K562 (cell line): ENCODE data around the gene TSKS. TPM values are rescaled to one million over a fixed set of nuclear protein-coding genes. Genes with fewer than 3 reads are reported as not detected.

Experiments used
- ATAC-seq: fragments of 200-7000 bp; cut with Tn5 transposase; 3 replicates; pipeline ENCODE4 v1.9.1; 2020; ENCODE audit warnings: moderate library complexity
- BruUV-seq: library from RNA; stranded (reverse); fragments of 400-500 nt; replicated peaks from 2 replicates; lab custom pipeline; 2021; lab: Mats Ljungman, UMichigan
- CTCF ChIA-PET: fragments of 300-600 bp; formaldehyde crosslinking; extraction: SDS; loops from one replicate; lab custom pipeline; 2021; ENCODE audit warnings: low intra/inter-chr PET ratio; lab: Yijun Ruan, JAX
- POLR2A ChIA-PET: fragments of 300-600, 350-650 bp; sonication (Branson Sonifier 250); formaldehyde crosslinking; extraction: SDS; loops from one replicate; lab custom pipeline; 2021; ENCODE audit warnings: antibody characterized with exemption, inconsistent platforms; lab: Yijun Ruan, JAX
- DNase-seq, 4 experiments: peaks; one replicate each; pipeline versions ENCODE4 v3.0.0 to v3.0.0-alpha.2; 2011 to 2018; ENCODE audit warnings: low spot score in 3 of 4, mixed read lengths in 3 of 4; ENCODE audit errors: extremely low read depth in 1 of 4
- FAIRE-seq: peaks from 2 replicates; lab custom pipeline; 2011; peaks lifted over from hg19 to GRCh38; lab: Jason Lieb, UNC
- H2AFZ ChIP-seq: 2 replicates; pipeline ENCODE4 v1.6.0; 2011; ENCODE audit warnings: low read depth, low read length, control low read depth, inconsistent platforms
- H3K27ac ChIP-seq: fragments of 200-600 bp; 3 replicates; pipeline ENCODE4 v1.8.0; 2011; ENCODE audit warnings: low read depth, mild to moderate bottlenecking, control low read depth, inconsistent platforms, low read length, moderate library complexity, mixed read lengths; ENCODE audit errors: extremely low read depth
- H3K27me3 ChIP-seq, 2 experiments: fragments of 300-600 bp in 1 of 2; 2 replicates in 1 of 2; 3 replicates in 1 of 2; pipeline versions ENCODE4 v1.6.0 to v1.8.0; 2011; ENCODE audit warnings: inconsistent platforms in 2 of 2, low read length in 2 of 2, mild to moderate bottlenecking in 1 of 2, mixed read lengths in 1 of 2, moderate library complexity in 1 of 2; ENCODE audit not compliant: control insufficient read depth in 2 of 2, insufficient read depth in 2 of 2
- H3K36me3 ChIP-seq: fragments of 300-600 bp; 3 replicates; pipeline ENCODE4 v1.8.0; 2011; ENCODE audit warnings: mild to moderate bottlenecking, low read length, inconsistent platforms; ENCODE audit not compliant: control insufficient read depth, insufficient read depth
- H3K4me1 ChIP-seq, 2 experiments: fragments of 200-600 bp in 1 of 2; replicated peaks in 1 of 2; 2 replicates in 1 of 2; 3 replicates in 1 of 2; pipeline versions ENCODE4 v1.5.1 to v1.8.0; 2011; ENCODE audit warnings: inconsistent platforms in 2 of 2, low read length in 2 of 2, mild to moderate bottlenecking in 1 of 2, mixed read lengths in 1 of 2, moderate library complexity in 1 of 2; ENCODE audit not compliant: control insufficient read depth in 2 of 2, insufficient read depth in 2 of 2
- H3K4me2 ChIP-seq: 2 replicates; pipeline ENCODE4 v1.6.1; 2011; ENCODE audit warnings: low read length, control low read depth, inconsistent platforms, mixed read lengths; ENCODE audit not compliant: insufficient read depth
- H3K4me3 ChIP-seq: fragments of 200-600 bp; sonication (generic), shearing (Covaris generic); 2 replicates; pipeline ENCODE4 v1.5.1; 2016; ENCODE audit warnings: control low read depth, inconsistent platforms
- H3K79me2 ChIP-seq: fragments of 200-600 bp; 3 replicates; pipeline ENCODE4 v1.8.0; 2011; ENCODE audit warnings: low read length, inconsistent platforms; ENCODE audit not compliant: control insufficient read depth, insufficient read depth
- H3K9ac ChIP-seq, 2 experiments: 2 replicates each; pipeline versions ENCODE4 v1.6.0 to v1.6.1; 2011; ENCODE audit warnings: low read depth in 2 of 2, low read length in 2 of 2, control low read depth in 1 of 2, inconsistent platforms in 1 of 2, mild to moderate bottlenecking in 1 of 2, mixed read lengths in 1 of 2; ENCODE audit not compliant: insufficient read depth in 1 of 2
- H3K9me1 ChIP-seq: one replicate; pipeline ENCODE4 v1.6.0; 2011; ENCODE audit warnings: inconsistent platforms, mild to moderate bottlenecking, low read length, moderate library complexity; ENCODE audit not compliant: control insufficient read depth, insufficient read depth
- H3K9me3 ChIP-seq: replicated peaks from 2 replicates; pipeline ENCODE4 v1.5.1; 2011; ENCODE audit warnings: low read depth, low read length, inconsistent platforms; ENCODE audit not compliant: control insufficient read depth, insufficient read depth
- H4K20me1 ChIP-seq: replicated peaks from 2 replicates; pipeline ENCODE4 v1.6.1; 2011; ENCODE audit warnings: low read length, inconsistent platforms, mixed read lengths; ENCODE audit not compliant: control insufficient read depth, insufficient read depth
- ASH1L ChIP-seq: fragments of 450-650 bp; IDR thresholded peaks from 2 replicates; pipeline ENCODE4 v1.6.1; 2018; ENCODE audit warnings: borderline replicate concordance, mild to moderate bottlenecking, low read depth; ENCODE audit not compliant: partially characterized antibody
- BRF1 ChIP-seq: IDR thresholded peaks from 3 replicates; pipeline ENCODE4 v1.6.1; 2011; ENCODE audit warnings: borderline replicate concordance, mild to moderate bottlenecking; ENCODE audit not compliant: insufficient read length; ENCODE audit errors: extremely low read depth
- CBX1 ChIP-seq: sonication (generic); IDR thresholded peaks from 2 replicates; pipeline ENCODE4 v1.6.1; 2016; ENCODE audit warnings: antibody characterized with exemption, low read depth, mild to moderate bottlenecking
- JUND ChIP-seq, 2 experiments: IDR thresholded peaks; 2 replicates in 1 of 2; 3 replicates in 1 of 2; pipeline ENCODE4 v1.6.1; 2011; ENCODE audit warnings: borderline replicate concordance in 2 of 2, low read depth in 2 of 2, low read length in 2 of 2, improper control_type of control experiment in 1 of 2, missing biosample characterization in 1 of 2, missing genetic modification characterization in 1 of 2, missing genetic modification reagents in 1 of 2
- SP1 ChIP-seq: sonication (generic); formaldehyde crosslinking; IDR thresholded peaks from 2 replicates; pipeline ENCODE4 v1.8.1; 2022; ENCODE audit warnings: mild to moderate bottlenecking, missing genetic modification reagents
- TCF15 ChIP-seq: fragments of 250-450 bp; sonication (Bioruptor Pico); IDR thresholded peaks from 2 replicates; pipeline ENCODE4 v1.8.0; 2022; ENCODE audit warnings: moderate library complexity, mild to moderate bottlenecking, inconsistent platforms
- THAP12 ChIP-seq: fragments of 250-450 bp; sonication (Bioruptor Pico); IDR thresholded peaks from 2 replicates; pipeline ENCODE4 v1.9.0; 2021; ENCODE audit warnings: mild to moderate bottlenecking, inconsistent platforms
- ZBTB7A ChIP-seq: IDR thresholded peaks from 2 replicates; pipeline ENCODE4 v1.6.1; 2011; ENCODE audit warnings: low read depth, mild to moderate bottlenecking, low read length, moderate library complexity, borderline replicate concordance; ENCODE audit not compliant: control insufficient read depth
- ZMIZ1 ChIP-seq, 2 experiments: fragments of 150-350 bp in 1 of 2; IDR thresholded peaks; 2 replicates each; pipeline ENCODE4 v1.6.1; 2012 to 2016; ENCODE audit warnings: low read depth in 2 of 2, low read length in 2 of 2, mild to moderate bottlenecking in 1 of 2, moderate library complexity in 1 of 2
- ZNF232 ChIP-seq: sonication (generic); formaldehyde crosslinking; IDR thresholded peaks from 2 replicates; pipeline ENCODE4 v1.8.0; 2022; ENCODE audit warnings: mild to moderate bottlenecking, missing genetic modification reagents
- ZNF282 ChIP-seq: sonication (generic); formaldehyde crosslinking; IDR thresholded peaks from 2 replicates; pipeline ENCODE4 v1.8.1; 2023; ENCODE audit warnings: missing genetic modification reagents
- WGBS: fragments of 100-300 bp; shearing (Covaris generic); methylation state at CpG from one replicate; pipeline ENCODE4 v1.1.6; 2016; ENCODE audit warnings: low coverage, mixed read lengths; ENCODE audit not compliant: insufficient coverage; ENCODE audit errors: missing lambda C conversion rate; 5-methylcytosine and 5-hydroxymethylcytosine counted together
- in situ Hi-C: fragments of 300-500 bp; cut with MboI; formaldehyde crosslinking; loops from 4 replicates; pipeline ENCODE4 v1.15.0; 2018; ENCODE audit warnings: inconsistent platforms, mixed read lengths
- intact Hi-C: fragments of 100-400 bp; cut with micrococcal nuclease; formaldehyde crosslinking; loops from 2 replicates; pipeline ENCODE4 v1.14.2; 2022
- polyA plus RNA-seq, 8 experiments: library from polyadenylated mRNA; depleted of rRNA in 4 of 8; stranded (reverse) in 5 of 8; unstranded in 3 of 8; fragments of >200 nt; fragmentation: Nextera tagmentation in 2 of 8; fragmentation: Illumina TruSeq in 1 of 8; extraction: Ambion mirVana in 2 of 8; extraction: Trizol in 1 of 8; gene quantifications; 2 replicates each; pipeline versions ENCODE4 v1.2.1 to v1.2.3, GENCODE V29; 2011 to 2014; ENCODE audit warnings: inconsistent platforms in 1 of 8, missing spikeins in 1 of 8
- total RNA-seq, 7 experiments: library from RNA; depleted of rRNA in 6 of 7; stranded (reverse); fragments of >200 nt in 6 of 7; fragmentation: Illumina TruSeq in 2 of 7; extraction: Trizol in 2 of 7; gene quantifications; 2 replicates each; pipeline versions ENCODE4 v1.2.1 to v1.2.3, GENCODE V29; 2011 to 2021; ENCODE audit warnings: low replicate concordance in 1 of 7
- TF ChIP-seq, protein P1 (sequence below): fragments of 450-650 bp; IDR thresholded peaks from 2 replicates; pipeline ENCODE4 v1.6.1; 2016

The TSKS gene
- total and polyA plus RNA-seq, 9 of the 15 experiments (the other 6 are each of a cell fraction or from before 2014, with no cell fraction given), result 0.14 to 4.5 (median 0.80) TPM

DNA sequence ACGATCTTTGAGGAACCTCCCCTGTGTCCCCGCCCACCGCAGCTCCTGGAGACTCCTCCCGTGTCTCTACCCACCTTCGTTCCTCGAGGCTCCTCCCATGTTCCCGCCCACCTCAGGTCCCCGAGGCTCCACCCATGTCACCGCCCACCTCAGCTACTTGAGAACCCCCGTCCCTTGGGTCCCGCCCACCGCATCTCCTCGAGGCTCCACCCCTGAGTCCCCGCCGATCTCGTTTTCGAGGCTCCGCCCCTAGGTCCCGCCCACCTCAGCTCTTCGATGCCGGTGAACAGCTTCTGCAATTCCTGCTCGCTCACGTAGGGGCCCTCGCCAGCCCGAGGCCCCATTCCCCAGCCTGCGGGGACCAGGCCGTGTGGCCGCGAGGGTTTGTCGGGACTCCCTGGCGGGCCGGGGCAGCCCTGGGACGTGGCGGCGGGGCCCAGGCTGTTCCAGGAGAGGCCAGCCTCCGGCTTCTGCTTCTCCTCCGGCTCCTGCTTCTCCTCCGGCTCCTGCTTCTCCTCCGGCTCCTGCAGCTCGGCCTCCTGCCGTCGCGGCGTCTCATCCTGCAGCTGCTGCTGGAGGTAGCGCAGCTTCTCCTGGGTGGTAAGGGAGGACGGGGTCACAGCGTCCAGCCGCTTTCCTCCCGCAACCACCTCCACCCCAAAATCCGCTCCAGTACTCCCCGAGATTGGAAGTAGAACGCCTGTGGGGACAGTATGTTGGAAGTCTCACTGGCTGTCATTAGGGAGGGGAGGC is 16.7 kb downstream of the TSKS start:
- no peaks in the 10 kb centered on the region for H3K9me1 ChIP-seq
- H3K4me1 ChIP-seq, result peaks cover 11 to 31% of the 10 kb centered on the region in 2 experiments
- H3K27ac ChIP-seq, result peak overlapping the region; percentile 76
- BruUV-seq, result TSS peak; percentile 78
- H3K9me3 ChIP-seq, result peaks cover 8% of the 10 kb centered on the region
- ATAC-seq (peak; percentile 98), DNase-seq (peak; percentile 98 to 100 (median 100)), FAIRE-seq (peak; percentile 100)
- H3K27me3 ChIP-seq, result no peaks in the 10 kb centered on the region
- peak overlapping the region; percentile 35 for H3K4me3 ChIP-seq
- peak overlapping the region; percentile 95 for H2AFZ ChIP-seq
- ChIA-PET CTCF (no interaction called here), POLR2A (interaction anchor here (0.6 to 2.0 kb wide), 10 partner anchors 10 to 1127 kb away, joined by 3 to 8 read pairs (median 3); partner anchors contain the start of genes ATF5, NUP62, RPL18 and SPHK2)
- no peaks in the 10 kb centered on the region for H4K20me1 ChIP-seq
- in situ Hi-C loops (no loop called here), intact Hi-C loops (loop anchor here (2.0 kb wide), 1 partner anchor 30 kb away; no protein-coding TSS in a partner anchor)
- H3K4me2 ChIP-seq, result peak overlapping the region; percentile 74
- peak overlapping the region; percentile 58 to 81 for H3K9ac ChIP-seq
- WGBS, result 19% methylated on average over 32 of the region's 52 CpGs
- H3K79me2 ChIP-seq, result peaks cover 4% of the 10 kb centered on the region; the same call in 1 of the 3 replicates
- no peaks in the 10 kb centered on the region for H3K36me3 ChIP-seq
- no peak for TF ChIP-seq ZNF282 (CRISPR knock-in tag)
- TF ChIP-seq, protein P1, sequence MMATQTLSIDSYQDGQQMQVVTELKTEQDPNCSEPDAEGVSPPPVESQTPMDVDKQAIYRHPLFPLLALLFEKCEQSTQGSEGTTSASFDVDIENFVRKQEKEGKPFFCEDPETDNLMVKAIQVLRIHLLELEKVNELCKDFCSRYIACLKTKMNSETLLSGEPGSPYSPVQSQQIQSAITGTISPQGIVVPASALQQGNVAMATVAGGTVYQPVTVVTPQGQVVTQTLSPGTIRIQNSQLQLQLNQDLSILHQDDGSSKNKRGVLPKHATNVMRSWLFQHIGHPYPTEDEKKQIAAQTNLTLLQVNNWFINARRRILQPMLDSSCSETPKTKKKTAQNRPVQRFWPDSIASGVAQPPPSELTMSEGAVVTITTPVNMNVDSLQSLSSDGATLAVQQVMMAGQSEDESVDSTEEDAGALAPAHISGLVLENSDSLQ, result peak; percentile 85
- TF ChIP-seq SP1 (CRISPR knock-in tag), result peak; percentile 94
- TF ChIP-seq BRF1, result no peak
- TF ChIP-seq ZMIZ1 (IDR thresholded peaks at IDR 0.05; ENCODE audit: low read depth in 2 of 2, low read length in 2 of 2), result no peak
- TF ChIP-seq ZBTB7A, result no peak; the same call in 1 of the 2 replicates
- TF ChIP-seq THAP12 (CRISPR knock-in tag), result peak; percentile 29; the same call in 1 of the 2 replicates
- TF ChIP-seq ZNF232 (CRISPR knock-in tag), result no peak
- TF ChIP-seq CBX1, result peak; percentile 87
- TF ChIP-seq ASH1L, result no peak
- TF ChIP-seq TCF15 (CRISPR knock-in tag), result no peak
- peak; percentile 16; the same call in 1 of the 2 replicates for TF ChIP-seq JUND (IDR thresholded peaks at IDR 0.05; ENCODE audit: borderline replicate concordance, low read depth, low read length)
- no peak for TF ChIP-seq JUND (tag; IDR thresholded peaks at IDR 0.05; ENCODE audit: borderline replicate concordance, low read depth, low read length)
